Measurements from ENCODE around the gene B4GALT6. TPM values are rescaled to one million over a fixed set of nuclear protein-coding genes. Genes with fewer than 3 reads are reported as not detected.

Gene B4GALT6
- polyA plus RNA-seq, 6 donors from 2014 or later, result not detected

- H3K27me3 Mint-ChIP-seq, result no peaks in the 10 kb centered on the region
- no peak for DNase-seq
- no peaks in the 10 kb centered on the region for H3K4me1 Mint-ChIP-seq
- H3K4me3 Mint-ChIP-seq, result no peak overlapping the region
- no peaks in the 10 kb centered on the region for H3K36me3 Mint-ChIP-seq
- no peak for ATAC-seq (ENCODE audit: low read depth in 2 of 2)
- H3K27ac Mint-ChIP-seq, result no peak overlapping the region
- no peaks in the 10 kb centered on the region for H3K9me3 Mint-ChIP-seq
Observed at GRCh38 chr18:31666055-31666454, 18.3 kb downstream of the B4GALT6 start.

GRCh38 chr18:31664101-31664500, 20.3 kb downstream of the B4GALT6 start:
- no peaks in the 10 kb centered on the region for H3K27me3 Mint-ChIP-seq
- H3K36me3 Mint-ChIP-seq, result no peaks in the 10 kb centered on the region
- H3K9me3 Mint-ChIP-seq, result peaks cover 0 to 2% (median 0%) of the 10 kb centered on the region in 7 donors
- H3K4me1 Mint-ChIP-seq, result peaks cover 1 to 6% (median 6%) of the 10 kb centered on the region in 3 donors
- DNase-seq (no peak), ATAC-seq (ENCODE audit: low read depth in 2 of 2) (no peak)
- no peak overlapping the region for H3K27ac Mint-ChIP-seq
- no peak overlapping the region for H3K4me3 Mint-ChIP-seq

DNA sequence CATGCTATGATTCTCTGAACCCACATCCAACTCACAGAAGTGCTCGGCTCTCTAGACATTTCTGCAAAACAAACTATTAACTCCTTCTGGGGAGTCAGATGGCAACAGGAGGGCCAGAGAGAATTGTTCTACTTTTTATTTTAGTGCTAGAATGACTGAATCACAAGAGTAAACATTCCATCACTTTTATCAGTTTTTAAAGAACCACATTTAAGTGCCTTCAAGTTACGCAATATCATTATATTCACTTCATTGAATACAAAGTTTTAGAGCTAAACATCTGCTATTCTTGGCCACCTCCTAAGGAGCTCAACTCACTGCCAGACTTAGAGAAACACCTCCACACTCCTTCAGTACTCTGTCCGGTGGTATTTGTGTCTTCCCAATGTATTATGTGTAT, 22.4 kb downstream of the B4GALT6 start:
- no peak for ATAC-seq (ENCODE audit: low read depth in 2 of 2)
- Mint-ChIP-seq H3K4me3 (no peak overlapping the region), H3K27me3 (no peaks in the 10 kb centered on the region), H3K4me1 (peaks cover 15 to 23% (median 22%) of the 10 kb centered on the region in 3 donors), H3K36me3 (no peaks in the 10 kb centered on the region), H3K27ac (no peak overlapping the region), H3K9me3 (peaks cover 0 to 2% (median 0%) of the 10 kb centered on the region in 7 donors)
- DNase-seq, result no peak

DNA sequence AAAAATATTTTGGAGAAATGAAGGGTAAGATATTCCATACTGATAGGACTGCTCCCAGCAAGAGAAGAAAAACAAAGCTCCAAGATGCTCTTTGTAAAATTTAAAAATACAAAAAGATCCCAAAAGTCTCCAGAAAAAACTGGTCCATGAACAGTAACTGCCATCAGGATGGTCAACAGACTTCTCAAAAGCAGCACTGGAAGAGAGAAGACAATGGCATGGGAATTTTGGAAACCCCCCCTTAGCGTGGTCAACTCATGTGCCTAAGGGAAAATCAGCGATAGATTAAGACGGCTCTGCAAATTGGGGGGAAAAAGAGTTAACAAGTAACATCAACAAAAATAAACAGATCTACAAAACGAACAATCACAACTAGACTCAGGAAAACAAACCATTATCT, 23.6 kb downstream of the B4GALT6 start:
- Mint-ChIP-seq H3K4me3 (no peak overlapping the region), H3K27ac (no peak overlapping the region), H3K36me3 (no peaks in the 10 kb centered on the region), H3K4me1 (peaks cover 15 to 23% (median 22%) of the 10 kb centered on the region in 3 donors), H3K27me3 (no peaks in the 10 kb centered on the region), H3K9me3 (peaks cover 0 to 2% (median 0%) of the 10 kb centered on the region in 7 donors)
- no peak for ATAC-seq (ENCODE audit: low read depth in 2 of 2)
- no peak for DNase-seq

DNA sequence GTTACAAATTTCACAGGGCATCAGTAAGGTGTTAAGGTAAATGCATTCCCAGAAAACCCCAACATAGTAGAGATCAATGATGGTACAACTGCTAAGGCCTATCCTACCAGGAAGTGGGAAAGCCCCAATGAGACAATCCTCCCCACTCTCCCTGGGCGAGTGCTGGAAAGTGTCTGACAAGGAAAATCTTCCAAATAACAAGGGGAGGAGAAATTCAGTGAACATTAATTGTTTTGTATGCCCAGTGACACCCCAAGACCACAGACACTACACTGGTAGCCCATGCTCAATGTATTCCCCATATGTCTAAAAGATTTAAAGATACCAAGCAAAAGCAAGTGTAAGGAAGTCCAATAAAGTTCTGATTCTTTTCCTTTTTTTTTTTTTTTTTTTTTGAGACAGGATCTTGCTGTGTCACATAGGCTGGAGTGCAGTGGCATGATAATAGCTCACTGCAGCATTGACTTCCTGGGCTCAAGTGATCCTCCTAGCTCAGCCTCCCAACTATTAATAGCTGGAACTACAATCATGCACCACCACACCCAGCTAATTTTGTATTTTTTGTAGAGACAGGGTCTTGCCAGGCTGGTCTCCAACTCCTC, 24.7 kb downstream of the B4GALT6 start:
- ATAC-seq (ENCODE audit: low read depth in 2 of 2) (no peak), DNase-seq (no peak)
- peaks cover 0 to 2% (median 0%) of the 10 kb centered on the region in 7 donors for H3K9me3 Mint-ChIP-seq
- H3K4me3 Mint-ChIP-seq, result peak overlapping the region in 1 of 8 donors; percentile 41
- H3K27ac Mint-ChIP-seq, result peak overlapping the region in 2 of 6 donors; percentile 53 to 78
- H3K4me1 Mint-ChIP-seq, result peaks cover 15 to 23% (median 22%) of the 10 kb centered on the region in 3 donors
- no peaks in the 10 kb centered on the region for H3K27me3 Mint-ChIP-seq
- no peaks in the 10 kb centered on the region for H3K36me3 Mint-ChIP-seq

DNA sequence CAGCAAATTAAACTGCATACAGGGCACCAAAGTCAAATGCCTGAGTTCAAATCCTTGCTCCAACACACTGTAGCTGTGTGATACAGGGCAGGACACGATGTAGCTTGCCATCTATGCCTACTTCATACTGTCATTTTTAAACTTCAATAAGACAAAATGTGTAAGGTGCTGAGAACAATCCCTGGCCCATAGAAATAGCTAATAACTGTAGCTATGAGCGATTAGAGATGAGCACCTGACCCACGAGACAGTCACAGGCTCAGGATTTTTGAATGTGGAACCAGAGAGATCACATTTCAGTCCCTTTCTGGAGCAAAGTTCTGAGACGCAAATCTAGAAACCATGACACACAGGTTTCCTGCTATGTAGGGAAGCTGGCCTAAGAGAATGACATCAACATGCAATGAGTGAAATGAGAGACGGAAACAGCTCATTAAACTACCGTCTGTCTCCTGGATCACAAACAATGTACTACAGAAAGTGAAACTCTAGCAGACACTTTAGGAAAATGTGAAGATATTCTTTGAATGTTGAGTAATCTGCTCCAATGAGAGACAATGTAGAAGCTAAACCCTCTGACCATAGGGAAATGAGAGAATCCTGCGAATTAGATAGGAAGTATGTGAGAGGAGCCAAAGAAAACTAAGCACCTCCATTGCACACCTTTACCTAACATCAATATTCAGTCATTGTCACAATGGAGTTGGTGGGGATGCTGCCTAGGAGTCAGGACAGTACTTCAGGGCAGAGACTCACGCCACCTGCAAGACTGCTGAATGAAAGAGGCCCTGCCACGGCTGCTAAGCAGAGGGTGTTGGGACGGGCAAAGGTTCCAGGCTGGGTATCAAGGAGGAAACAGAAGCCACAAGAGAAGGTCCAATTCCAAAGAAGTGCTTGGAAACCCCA, 25.5 kb downstream of the B4GALT6 start:
- Mint-ChIP-seq H3K4me3 (peak overlapping the region in 6 of 8 donors; percentile 17 to 71 (median 46)), H3K9me3 (peaks cover 0 to 2% (median 0%) of the 10 kb centered on the region in 7 donors), H3K27ac (peak overlapping the region in 4 of 6 donors; percentile 53 to 90 (median 58)), H3K27me3 (no peaks in the 10 kb centered on the region), H3K36me3 (no peaks in the 10 kb centered on the region), H3K4me1 (peaks cover 15 to 23% (median 22%) of the 10 kb centered on the region in 3 donors)
- DNase-seq, result peak; percentile 16
- peak; percentile 80 to 82 for ATAC-seq (ENCODE audit: low read depth in 2 of 2)

DNA sequence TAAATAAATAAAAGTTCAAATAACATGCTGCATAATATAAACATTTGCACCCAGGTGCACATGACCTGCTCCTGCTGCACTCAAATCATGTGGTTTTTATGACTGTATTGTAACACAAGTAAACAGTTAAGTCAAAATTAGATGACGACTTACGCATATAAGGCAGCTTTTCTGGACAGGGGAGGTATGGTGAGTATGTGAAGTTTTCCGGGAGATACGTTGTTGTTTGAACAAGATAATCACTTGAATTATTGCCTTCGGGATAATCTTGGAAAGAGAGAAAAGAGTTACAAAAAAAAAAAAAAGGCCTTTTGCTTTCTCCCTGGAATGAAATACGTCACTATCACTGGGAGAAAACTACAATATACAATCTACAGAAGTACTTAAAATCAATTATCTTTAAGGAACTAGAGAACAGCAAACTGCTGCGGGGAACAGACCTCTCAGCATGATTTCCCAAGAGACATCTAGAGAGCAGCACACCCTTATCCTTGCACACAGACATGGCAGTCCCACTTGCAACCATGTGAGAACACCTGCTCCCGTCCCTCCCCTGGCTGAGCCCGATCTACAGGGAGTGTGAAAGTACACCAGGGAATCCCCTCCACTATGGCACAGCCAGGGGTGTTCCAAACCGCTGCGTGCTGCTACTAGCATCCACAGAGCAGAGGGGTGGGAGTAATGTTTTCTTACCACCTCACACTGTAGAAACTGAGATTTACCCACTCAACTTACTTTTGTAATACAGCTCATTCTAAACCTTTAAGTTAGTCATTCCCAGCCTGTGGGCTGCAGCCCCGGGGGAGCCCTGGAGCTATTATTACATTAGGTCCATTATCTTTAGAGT, 26.3 kb downstream of the B4GALT6 start:
- Mint-ChIP-seq H3K4me1 (peaks cover 17 to 26% (median 25%) of the 10 kb centered on the region in 3 donors), H3K36me3 (no peaks in the 10 kb centered on the region), H3K9me3 (peaks cover 0 to 2% (median 0%) of the 10 kb centered on the region in 7 donors), H3K4me3 (peak overlapping the region in 6 of 8 donors; percentile 7 to 65 (median 26)), H3K27ac (peak overlapping the region in 4 of 6 donors; percentile 5 to 60 (median 30)), H3K27me3 (peaks cover under 1 to 4% (median 2%) of the 10 kb centered on the region in 3 donors)
- DNase-seq, result no peak
- peak; percentile 70 to 72 for ATAC-seq (ENCODE audit: low read depth in 2 of 2)

- DNase-seq (no peak), ATAC-seq (ENCODE audit: low read depth in 2 of 2) (no peak)
- H3K36me3 Mint-ChIP-seq, result no peaks in the 10 kb centered on the region
- peaks cover 30 to 38% (median 38%) of the 10 kb centered on the region in 3 donors for H3K4me1 Mint-ChIP-seq
- no peak overlapping the region for H3K27ac Mint-ChIP-seq
- H3K4me3 Mint-ChIP-seq, result peak overlapping the region in 1 of 8 donors; percentile 68
- H3K9me3 Mint-ChIP-seq, result peaks cover 0 to 2% (median 0%) of the 10 kb centered on the region in 7 donors
- peaks cover 13 to 17% (median 14%) of the 10 kb centered on the region in 3 donors for H3K27me3 Mint-ChIP-seq
Observed at GRCh38 chr18:31656754-31657153, 27.6 kb downstream of the B4GALT6 start.

DNA sequence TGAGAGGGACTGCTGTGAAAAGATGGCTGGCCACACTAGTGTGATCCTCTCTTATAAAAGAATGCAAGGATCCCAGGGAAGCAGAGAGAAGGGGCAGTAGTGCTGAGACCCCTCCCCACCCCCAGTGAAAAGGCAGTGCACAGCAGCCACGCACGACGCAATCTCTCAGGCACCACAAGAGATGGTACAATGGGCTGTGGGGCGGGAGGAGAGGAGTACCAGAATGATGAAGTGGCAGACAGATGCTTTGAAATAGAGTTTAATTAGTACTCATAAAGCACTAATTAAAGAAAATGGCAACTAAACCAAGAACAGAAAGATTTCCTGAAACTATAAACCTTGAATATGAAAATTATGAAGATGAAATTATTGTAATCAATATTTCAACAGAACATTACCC, 29.0 kb downstream of the B4GALT6 start:
- H3K9me3 Mint-ChIP-seq, result peaks cover 0 to under 1% (median 0%) of the 10 kb centered on the region in 7 donors
- no peak overlapping the region for H3K4me3 Mint-ChIP-seq
- peaks cover 14 to 19% (median 17%) of the 10 kb centered on the region in 3 donors for H3K27me3 Mint-ChIP-seq
- ATAC-seq (ENCODE audit: low read depth in 2 of 2), result no peak
- peaks cover 30 to 39% (median 38%) of the 10 kb centered on the region in 3 donors for H3K4me1 Mint-ChIP-seq
- no peak overlapping the region for H3K27ac Mint-ChIP-seq
- no peak for DNase-seq
- H3K36me3 Mint-ChIP-seq, result no peaks in the 10 kb centered on the region

- H3K4me3 Mint-ChIP-seq, result peak overlapping the region in 1 of 8 donors; percentile 59
- H3K27me3 Mint-ChIP-seq, result peaks cover 14 to 19% (median 17%) of the 10 kb centered on the region in 3 donors
- ATAC-seq (ENCODE audit: low read depth in 2 of 2) (no peak), DNase-seq (no peak)
- no peaks in the 10 kb centered on the region for H3K9me3 Mint-ChIP-seq
- H3K27ac Mint-ChIP-seq, result no peak overlapping the region
- no peaks in the 10 kb centered on the region for H3K36me3 Mint-ChIP-seq
- H3K4me1 Mint-ChIP-seq, result peaks cover 17 to 20% (median 20%) of the 10 kb centered on the region in 3 donors
Observed at GRCh38 chr18:31652877-31653276, 31.5 kb downstream of the B4GALT6 start.

GRCh38 chr18:31652357-31652756, 32.0 kb downstream of the B4GALT6 start:
- no peaks in the 10 kb centered on the region for H3K36me3 Mint-ChIP-seq
- peak overlapping the region in 7 of 8 donors; percentile 0 to 37 (median 11) for H3K4me3 Mint-ChIP-seq
- DNase-seq (peak; percentile 7), ATAC-seq (ENCODE audit: low read depth in 2 of 2) (peak; percentile 52 to 63)
- no peaks in the 10 kb centered on the region for H3K9me3 Mint-ChIP-seq
- peaks cover 15 to 17% (median 17%) of the 10 kb centered on the region in 3 donors for H3K4me1 Mint-ChIP-seq
- peaks cover 14 to 19% (median 17%) of the 10 kb centered on the region in 3 donors for H3K27me3 Mint-ChIP-seq
- H3K27ac Mint-ChIP-seq, result peak overlapping the region in 2 of 6 donors; percentile 40 to 56

DNA sequence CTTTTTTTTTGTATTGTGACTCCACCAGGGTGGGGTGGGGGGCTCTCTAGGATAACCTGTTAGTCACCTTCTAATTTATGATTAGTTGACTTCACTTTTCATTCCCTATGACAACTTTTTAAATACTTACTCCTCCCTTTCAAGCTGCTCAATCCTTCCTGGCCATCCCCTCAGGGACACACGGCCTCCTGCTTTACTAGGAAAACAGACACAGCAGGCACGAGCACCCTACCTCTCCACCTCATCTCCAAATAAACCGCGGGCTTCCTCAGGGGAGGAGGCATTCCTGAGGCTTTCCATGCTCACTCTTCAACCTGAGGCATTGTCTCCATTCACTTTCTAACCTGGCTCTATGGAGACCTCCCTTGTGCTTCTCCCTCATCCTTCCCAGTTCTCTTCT, 33.0 kb downstream of the B4GALT6 start:
- Mint-ChIP-seq H3K4me1 (peaks cover 15 to 17% (median 16%) of the 10 kb centered on the region in 3 donors), H3K36me3 (no peaks in the 10 kb centered on the region), H3K9me3 (no peaks in the 10 kb centered on the region), H3K27ac (no peak overlapping the region), H3K4me3 (peak overlapping the region in 1 of 8 donors; percentile 71), H3K27me3 (peaks cover 14 to 19% (median 17%) of the 10 kb centered on the region in 3 donors)
- no peak for ATAC-seq (ENCODE audit: low read depth in 2 of 2)
- DNase-seq, result no peak

Measured in naive B cell (primary cell).